GM19193 (cell line): ENCODE results near the gene DGUOK.

ENCODE experiments used
- POLR2A ChIP-seq: IDR thresholded peaks from 4 replicates; pipeline ENCODE4 v1.6.1; 2011; ENCODE audit not compliant: insufficient read depth, insufficient read length; ENCODE audit errors: extremely low read depth

DGUOK gene

GRCh38 chr2:74003494-74004211, 77.0 kb downstream of the DGUOK start:
- TF ChIP-seq POLR2A: no peak

GRCh38 chr2:74004212-74005182, 77.8 kb downstream of the DGUOK start:
- no peak for TF ChIP-seq POLR2A

DNA sequence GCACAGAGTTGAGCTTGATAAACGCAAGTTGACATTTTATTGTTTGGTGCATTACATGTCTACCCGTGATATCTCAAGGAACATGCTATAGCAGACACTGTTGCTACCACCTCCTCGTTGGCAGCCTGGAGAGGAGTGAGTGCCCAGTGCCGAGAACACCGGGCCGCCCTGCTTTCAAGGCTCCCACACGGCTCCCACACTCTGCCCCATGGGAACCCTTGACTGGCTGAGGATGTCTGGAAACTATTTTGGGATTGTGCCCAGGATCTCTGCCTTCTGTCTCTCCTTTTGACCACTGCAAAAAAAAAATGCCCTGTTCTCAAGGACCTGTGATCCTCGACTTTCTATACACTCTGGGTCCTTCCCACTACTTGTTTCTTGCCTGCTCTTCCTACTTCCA, 79.1 kb downstream of the DGUOK start:
- no peak for TF ChIP-seq POLR2A

- no peak for TF ChIP-seq POLR2A
These were observed 79.8 kb downstream of the DGUOK start for GRCh38 chr2:74006459-74006858.

DNA sequence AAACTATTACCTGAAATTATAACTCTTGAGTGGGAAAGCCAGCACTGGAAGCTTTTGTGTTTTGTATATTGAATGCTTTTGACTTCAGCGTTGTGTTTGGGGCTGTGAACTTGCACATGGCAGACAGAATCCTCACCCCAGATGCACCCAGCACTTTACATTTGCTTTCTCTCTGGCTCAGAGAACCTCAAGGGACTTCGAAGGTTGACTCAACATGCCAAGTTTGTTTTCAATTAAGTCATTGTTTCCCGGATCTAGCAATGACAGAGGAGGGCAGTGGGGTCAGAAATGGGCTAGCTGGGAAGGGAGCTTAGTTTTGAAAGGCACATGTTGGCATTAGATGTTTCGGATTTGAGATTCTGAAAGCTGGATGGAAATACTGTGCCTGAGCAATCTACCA, 80.4 kb downstream of the DGUOK start:
- TF ChIP-seq POLR2A: no peak

- TF ChIP-seq POLR2A: no peak
These were observed 81.0 kb downstream of the DGUOK start for GRCh38 chr2:74007711-74008110.
